HEK293 (cell line): ENCODE measurements around the gene MAP3K15.
A peak's percentile ranks its signal among the peaks of the same experiment; 100 is the strongest.

Experiments
- BCL11A ChIP-seq: fragments of 450-650 bp; formaldehyde crosslinking; IDR thresholded peaks from 2 replicates; pipeline ENCODE4 v1.5.1; 2016; ENCODE audit warnings: low read depth, missing biosample characterization, missing genetic modification characterization
- EGR2 ChIP-seq: fragments of 450-650 bp; formaldehyde crosslinking; IDR thresholded peaks from 2 replicates; pipeline ENCODE4 v1.5.1; 2016; ENCODE audit warnings: low read depth, missing biosample characterization, missing genetic modification characterization
- ELK4 ChIP-seq: IDR thresholded peaks from 2 replicates; pipeline ENCODE4 v1.6.1; 2011; ENCODE audit warnings: mild to moderate bottlenecking, low read depth, low read length, borderline replicate concordance
- GLIS2 ChIP-seq: fragments of 450-650 bp; formaldehyde crosslinking; IDR thresholded peaks from 2 replicates; pipeline ENCODE4 v1.5.1; 2016; ENCODE audit warnings: missing biosample characterization, missing genetic modification characterization
- KLF7 ChIP-seq: fragments of 450-650 bp; formaldehyde crosslinking; IDR thresholded peaks from 2 replicates; pipeline ENCODE4 v1.5.1; 2016; ENCODE audit warnings: missing biosample characterization, missing genetic modification characterization, borderline replicate concordance
- PRDM1 ChIP-seq: fragments of 450-650 bp; formaldehyde crosslinking; IDR thresholded peaks from 2 replicates; pipeline ENCODE4; 2016; ENCODE audit warnings: missing biosample characterization, missing genetic modification characterization
- YY1 ChIP-seq: fragments of 450-650 bp; formaldehyde crosslinking; IDR thresholded peaks from 2 replicates; pipeline ENCODE4 v1.5.1; 2018; ENCODE audit warnings: missing biosample characterization, missing genetic modification characterization
- ZBTB21 ChIP-seq: fragments of 450-650 bp; formaldehyde crosslinking; IDR thresholded peaks from 2 replicates; pipeline ENCODE4 v1.5.1; 2017; ENCODE audit warnings: missing biosample characterization, missing genetic modification characterization
- ZBTB26 ChIP-seq: fragments of 450-650 bp; formaldehyde crosslinking; optimal IDR thresholded peaks from 2 replicates; pipeline ENCODE3; 2016; ENCODE audit warnings: missing biosample characterization, mild to moderate bottlenecking, missing genetic modification characterization
- ZBTB6 ChIP-seq: fragments of 450-650 bp; formaldehyde crosslinking; IDR thresholded peaks from 2 replicates; pipeline ENCODE4 v1.5.1; 2017; ENCODE audit warnings: missing biosample characterization, missing genetic modification characterization
- ZIC2 ChIP-seq: fragments of 450-650 bp; formaldehyde crosslinking; IDR thresholded peaks from 2 replicates; pipeline ENCODE4 v1.5.1; 2016; ENCODE audit warnings: missing biosample characterization, missing genetic modification characterization
- ZNF112 ChIP-seq: fragments of 450-650 bp; formaldehyde crosslinking; IDR thresholded peaks from 2 replicates; pipeline ENCODE4 v1.5.0; 2017; ENCODE audit warnings: missing biosample characterization, missing genetic modification characterization
- ZNF114 ChIP-seq: fragments of 450-650 bp; formaldehyde crosslinking; IDR thresholded peaks from 2 replicates; pipeline ENCODE4 v1.5.0; 2017; ENCODE audit warnings: missing biosample characterization, missing genetic modification characterization
- ZNF133 ChIP-seq: fragments of 450-650 bp; formaldehyde crosslinking; IDR thresholded peaks from 2 replicates; pipeline ENCODE4 v1.5.1; 2016; ENCODE audit warnings: missing biosample characterization, missing genetic modification characterization
- ZNF140 ChIP-seq: fragments of 450-650 bp; formaldehyde crosslinking; IDR thresholded peaks from 2 replicates; pipeline ENCODE4 v1.5.1; 2016; ENCODE audit warnings: missing biosample characterization, missing genetic modification characterization
- ZNF146 ChIP-seq: fragments of 450-650 bp; formaldehyde crosslinking; IDR thresholded peaks from 2 replicates; pipeline ENCODE4 v1.5.1; 2016; ENCODE audit warnings: missing biosample characterization, missing genetic modification characterization
- ZNF184 ChIP-seq: fragments of 450-650 bp; IDR thresholded peaks from 2 replicates; pipeline ENCODE4 v1.5.1; 2018; ENCODE audit warnings: missing biosample characterization, mild to moderate bottlenecking, missing genetic modification characterization
- ZNF221 ChIP-seq: fragments of 450-650 bp; formaldehyde crosslinking; IDR thresholded peaks from 2 replicates; pipeline ENCODE4 v1.5.1; 2017; ENCODE audit warnings: missing biosample characterization, missing genetic modification characterization, borderline replicate concordance
- ZNF280D ChIP-seq: fragments of 450-650 bp; formaldehyde crosslinking; IDR thresholded peaks from 2 replicates; pipeline ENCODE4 v1.5.1; 2016; ENCODE audit warnings: missing biosample characterization, missing genetic modification characterization
- ZNF514 ChIP-seq: fragments of 450-650 bp; formaldehyde crosslinking; IDR thresholded peaks from 2 replicates; pipeline ENCODE4 v1.5.1; 2016; ENCODE audit warnings: missing biosample characterization, missing genetic modification characterization
- ZNF530 ChIP-seq: fragments of 450-650 bp; formaldehyde crosslinking; IDR thresholded peaks from 2 replicates; pipeline ENCODE4 v1.5.1; 2016; ENCODE audit warnings: low read depth, missing biosample characterization, missing genetic modification characterization
- ZNF549 ChIP-seq: fragments of 450-650 bp; IDR thresholded peaks from 2 replicates; pipeline ENCODE4 v1.5.1; 2018; ENCODE audit warnings: missing biosample characterization, missing genetic modification characterization, mild to moderate bottlenecking, inconsistent platforms, moderate library complexity
- ZNF561 ChIP-seq: fragments of 450-650 bp; IDR thresholded peaks from 2 replicates; pipeline ENCODE4 v1.5.1; 2018; ENCODE audit warnings: missing biosample characterization, missing genetic modification characterization, borderline replicate concordance
- ZNF571 ChIP-seq: fragments of 450-650 bp; formaldehyde crosslinking; IDR thresholded peaks from 2 replicates; pipeline ENCODE4 v1.5.0; 2017; ENCODE audit warnings: missing biosample characterization, missing genetic modification characterization
- ZNF623 ChIP-seq: fragments of 450-650 bp; formaldehyde crosslinking; IDR thresholded peaks from 2 replicates; pipeline ENCODE4 v1.5.1; 2016; ENCODE audit warnings: missing biosample characterization, missing genetic modification characterization
- ZNF639 ChIP-seq: fragments of 450-650 bp; formaldehyde crosslinking; IDR thresholded peaks from 2 replicates; pipeline ENCODE4 v1.5.1; 2016; ENCODE audit warnings: missing biosample characterization, missing genetic modification characterization
- ZNF664 ChIP-seq: fragments of 450-650 bp; formaldehyde crosslinking; IDR thresholded peaks from 2 replicates; pipeline ENCODE4 v1.5.1; 2016; ENCODE audit warnings: missing biosample characterization, missing genetic modification characterization
- ZNF692 ChIP-seq: fragments of 450-650 bp; formaldehyde crosslinking; IDR thresholded peaks from 2 replicates; pipeline ENCODE4 v1.5.1; 2016; ENCODE audit warnings: missing biosample characterization, missing genetic modification characterization
- ZNF704 ChIP-seq: fragments of 450-650 bp; formaldehyde crosslinking; IDR thresholded peaks from 2 replicates; pipeline ENCODE4 v1.5.1; 2016; ENCODE audit warnings: missing biosample characterization, missing genetic modification characterization
- ZNF768 ChIP-seq: fragments of 450-650 bp; formaldehyde crosslinking; IDR thresholded peaks from 2 replicates; pipeline ENCODE4 v1.5.1; 2018; ENCODE audit warnings: missing biosample characterization, mild to moderate bottlenecking, missing genetic modification characterization

MAP3K15 gene

GRCh38 chrX:19514791-19515614, at the start of gene MAP3K15 (continued):
- peak; percentile 70 for TF ChIP-seq ZBTB26 (tag by site-specific recombination)
- no peak for TF ChIP-seq YY1
- TF ChIP-seq KLF7, result no peak
- no peak for TF ChIP-seq ZNF530 (tag by site-specific recombination)
- no peak for TF ChIP-seq ZNF114 (tag by site-specific recombination)
- TF ChIP-seq ZNF280D (tag by site-specific recombination), result no peak
- no peak for TF ChIP-seq GLIS2 (tag by site-specific recombination)
- no peak for TF ChIP-seq PRDM1 (tag by site-specific recombination)
- no peak for TF ChIP-seq ZNF221
- no peak for TF ChIP-seq ZNF664
- no peak for TF ChIP-seq ZNF704
- TF ChIP-seq ZIC2 (tag by site-specific recombination), result peak; percentile 69
- TF ChIP-seq ZNF514, result no peak
- no peak for TF ChIP-seq ZNF112
- TF ChIP-seq ZNF146 (tag by site-specific recombination), result no peak
- TF ChIP-seq BCL11A, result no peak
- no peak for TF ChIP-seq ZNF184 (tag by site-specific recombination)
- no peak for TF ChIP-seq ZNF133 (tag by site-specific recombination)
- no peak for TF ChIP-seq ZNF639 (tag by site-specific recombination)
- no peak for TF ChIP-seq EGR2 (tag by site-specific recombination)
- no peak for TF ChIP-seq ZBTB21 (tag by site-specific recombination)
- no peak for TF ChIP-seq ZNF140 (tag by site-specific recombination)
- no peak for TF ChIP-seq ZNF623 (tag by site-specific recombination)
- 0 out of 2 replicates have a peak, but pooled peaks have one; percentile 44 for TF ChIP-seq ZNF561 (tag by site-specific recombination)
- TF ChIP-seq ELK4, result no peak
- TF ChIP-seq ZNF571 (tag by site-specific recombination), result no peak
- TF ChIP-seq ZNF549 (tag by site-specific recombination), result no peak
- no peak for TF ChIP-seq ZBTB6
- no peak for TF ChIP-seq ZNF768 (tag by site-specific recombination)
- TF ChIP-seq ZNF692 (tag by site-specific recombination), result peak; percentile 72; the same call in 1 of the 2 replicates
